ENCODE results near the gene TBC1D21. TPM values are rescaled to one million over a fixed set of nuclear protein-coding genes. Genes with fewer than 3 reads are reported as not detected.

TBC1D21 gene
- not detected in 5 replicates for total RNA-seq (2022; extraction: Qiagen RNA extraction; ENCODE audit: low read depth)

GRCh38 chr15:73873456-73873855 is at the start of gene TBC1D21:
Gene TBC1D21, plus strand, starts transcription at chr15:73873564. Its CDS starts 146 bp downstream, at chr15:73873710.

GRCh38 chr15:73926219-73927002 is 53.0 kb downstream of the TBC1D21 start, which contains the start of gene LOXL1:
Gene LOXL1, plus strand, starts transcription at chr15:73926462. Its CDS starts 322 bp downstream, at chr15:73926784.

Other genes with a start within 250 kb of the TBC1D21 start
- 176 to 209 TPM (median 198 TPM) in 5 replicates for gene NPTN, start 240.2 kb upstream of the TBC1D21 start, total RNA-seq (2022; extraction: Qiagen RNA extraction; ENCODE audit: low read depth)
- 57.8 to 88.3 TPM (median 76.9 TPM) in 5 replicates for gene CD276, start 189.2 kb upstream of the TBC1D21 start, total RNA-seq (2022; extraction: Qiagen RNA extraction; ENCODE audit: low read depth)
- 0.61 to 2.2 TPM (median 1.6 TPM) in 5 replicates for gene INSYN1, start 120.2 kb upstream of the TBC1D21 start, total RNA-seq (2022; extraction: Qiagen RNA extraction; ENCODE audit: low read depth)
- gene LOXL1, start 52.9 kb downstream of the TBC1D21 start, total RNA-seq (2022; extraction: Qiagen RNA extraction; ENCODE audit: low read depth), result 0.34 to 1.7 TPM (median 0.55 TPM) in 5 replicates
- gene STOML1, start 118.7 kb downstream of the TBC1D21 start, total RNA-seq (2022; extraction: Qiagen RNA extraction; ENCODE audit: low read depth), result 7.5 to 13.3 TPM (median 11.3 TPM) in 5 replicates
- gene PML, start 121.2 kb downstream of the TBC1D21 start, total RNA-seq (2022; extraction: Qiagen RNA extraction; ENCODE audit: low read depth), result 10.4 to 16.4 TPM (median 14.7 TPM) in 5 replicates
- 0.06 TPM in 1 of 5 replicates, not detected in the others for gene GOLGA6A, start 209.0 kb downstream of the TBC1D21 start, total RNA-seq (2022; extraction: Qiagen RNA extraction; ENCODE audit: low read depth)

All from A549 treated with ZK216348 at 1 μM for 4 hours (cell line).